Measurements from ENCODE around the gene CDK11B.
A peak's percentile ranks its signal among the peaks of the same experiment; 100 is the strongest.

The CDK11B gene

DNA sequence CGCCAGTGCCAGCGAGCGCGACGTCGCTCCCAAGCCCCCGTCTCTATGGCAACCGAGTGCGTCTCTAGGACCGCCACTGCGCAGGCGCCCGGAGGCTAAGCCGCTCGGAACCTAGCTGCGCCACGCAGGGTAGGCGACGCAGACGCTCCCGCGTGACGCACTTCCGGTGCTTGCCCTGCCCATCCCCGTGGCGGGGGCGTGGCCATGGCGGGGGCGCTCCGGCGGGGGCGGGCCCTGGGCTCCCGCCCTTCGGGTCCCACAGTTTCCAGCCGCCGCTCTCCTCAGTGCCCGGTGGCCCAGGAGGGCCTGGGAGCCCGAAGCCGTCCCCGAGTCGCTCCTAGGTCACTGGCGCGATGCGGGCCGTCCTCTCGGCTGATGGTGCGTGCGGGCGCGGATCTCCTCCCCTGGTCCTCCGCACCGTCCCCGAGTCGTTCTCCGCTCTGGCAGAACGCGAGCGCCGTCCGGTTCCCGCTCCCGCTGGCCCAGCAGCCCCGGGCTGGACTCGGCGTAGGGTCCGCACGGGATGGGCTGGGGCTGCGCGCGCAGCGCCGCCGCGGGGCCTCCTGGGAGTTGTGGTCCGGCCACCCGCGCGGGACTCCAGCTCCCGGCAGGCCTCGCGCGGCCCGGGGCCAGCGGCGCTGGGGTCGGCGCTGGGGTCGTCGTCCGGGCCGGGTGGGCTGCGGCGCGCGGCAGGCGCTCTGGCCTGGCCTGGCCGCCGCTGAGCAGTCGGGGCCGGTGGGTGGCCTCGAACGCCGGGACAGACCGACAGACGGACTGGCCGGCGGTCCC lies 43.4 kb downstream of the CDK11B start, which contains the start of gene MIB2:
Gene MIB2, plus strand, starts transcription at position 245 of the 789 bp plus-strand sequence. CDS start 7,953 bp downstream, outside the sequence.
- peak; percentile 97 for DNase-seq (ENCODE audit: low spot score)

DNA sequence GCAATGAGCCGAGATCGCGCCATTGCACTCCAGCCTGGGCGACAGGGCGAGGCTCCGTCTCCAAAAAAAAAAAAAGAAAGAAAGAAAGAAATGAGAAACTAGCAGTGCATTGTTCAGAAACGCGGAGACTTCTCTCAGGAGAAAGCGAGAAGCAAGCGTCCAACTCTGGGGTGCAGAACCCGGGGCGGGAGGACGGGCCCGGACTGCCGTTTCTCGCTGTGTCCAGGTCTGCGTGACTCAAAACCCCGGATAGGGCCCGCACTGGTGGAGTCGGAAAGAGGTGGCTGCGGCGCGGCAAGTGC lies 43.9 kb downstream of the CDK11B start:
- DNase-seq (ENCODE audit: low spot score) = no peak

DNA sequence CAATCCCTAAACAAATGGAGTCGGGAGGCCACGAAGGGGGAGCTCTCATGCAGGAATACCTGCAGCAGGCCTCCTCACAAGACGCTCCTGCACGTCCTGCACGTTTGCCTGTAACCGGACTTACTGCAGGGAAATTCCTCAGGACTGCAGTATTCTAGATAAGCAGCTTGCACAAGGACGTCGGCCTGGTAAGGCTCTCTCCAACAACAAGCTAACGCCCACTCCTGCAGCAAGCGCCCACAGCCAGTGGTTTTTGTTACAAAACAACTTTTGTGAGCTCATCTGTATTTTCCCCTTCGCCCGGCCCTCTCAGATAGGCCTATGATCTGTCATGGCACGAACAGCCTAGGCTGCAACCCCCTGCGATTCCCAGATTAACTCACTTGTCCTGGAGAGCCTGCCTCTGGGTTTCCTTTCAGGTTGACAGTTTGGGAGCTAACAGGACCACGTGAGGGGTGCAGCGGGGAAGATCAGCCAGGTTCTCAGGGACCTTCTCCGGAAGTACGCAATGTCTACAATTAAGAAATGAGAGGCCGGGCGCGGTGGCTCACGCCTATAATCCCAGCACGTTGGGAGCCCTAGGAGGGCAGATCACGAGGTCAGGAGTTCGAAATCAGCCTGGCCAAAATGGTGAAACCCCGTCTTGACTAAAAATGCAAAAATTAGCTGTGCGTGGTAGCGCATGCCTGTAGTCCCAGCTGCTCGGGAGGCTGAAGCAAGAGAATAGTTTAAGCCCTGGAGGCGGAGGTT lies 44.4 kb downstream of the CDK11B start:
- peak; percentile 32 for DNase-seq (ENCODE audit: low spot score)

DNA sequence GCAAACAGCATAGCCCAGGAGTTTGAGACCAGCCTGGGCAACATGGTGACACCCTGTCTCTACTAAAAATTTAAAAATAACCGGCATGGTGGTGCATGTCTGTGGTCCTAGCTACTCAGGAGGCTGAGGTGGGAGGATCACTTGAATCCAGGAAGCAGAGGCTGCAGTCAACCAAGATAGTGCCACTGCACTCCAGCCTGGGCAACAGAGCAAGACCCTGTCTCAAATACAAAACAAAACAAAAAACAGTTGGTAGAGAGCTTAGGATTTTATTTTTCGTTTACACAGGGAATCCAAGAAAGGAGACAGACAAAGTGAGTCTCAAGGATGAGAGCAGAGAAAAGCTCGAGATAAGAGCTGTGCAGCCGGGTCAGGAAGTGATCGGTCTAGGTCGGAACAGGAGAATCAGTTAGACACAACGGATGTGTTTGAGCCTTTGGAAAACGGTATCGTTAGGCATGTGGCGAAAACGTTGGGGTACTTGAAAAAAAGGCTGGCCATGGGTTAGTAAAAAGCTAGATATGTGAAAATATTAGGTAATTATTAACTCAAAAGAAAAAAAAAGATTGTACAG lies 45.2 kb downstream of the CDK11B start:
- DNase-seq (ENCODE audit: low spot score) = no peak

DNA sequence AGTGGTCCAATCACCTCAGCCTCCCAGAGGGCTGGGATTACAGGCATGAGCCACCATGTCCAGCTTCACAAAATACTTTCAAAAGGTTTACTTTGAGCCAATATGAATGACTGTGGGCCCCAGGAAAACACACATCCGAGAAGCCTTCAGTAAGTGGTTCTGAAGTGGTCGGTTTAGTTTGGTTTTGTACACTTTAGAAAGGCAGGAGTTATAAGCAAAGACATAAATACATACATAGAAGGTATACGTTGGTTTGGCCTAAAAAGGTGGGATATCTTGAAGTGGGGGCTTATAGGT lies 46.8 kb downstream of the CDK11B start:
- no peak for DNase-seq (ENCODE audit: low spot score)

DNA sequence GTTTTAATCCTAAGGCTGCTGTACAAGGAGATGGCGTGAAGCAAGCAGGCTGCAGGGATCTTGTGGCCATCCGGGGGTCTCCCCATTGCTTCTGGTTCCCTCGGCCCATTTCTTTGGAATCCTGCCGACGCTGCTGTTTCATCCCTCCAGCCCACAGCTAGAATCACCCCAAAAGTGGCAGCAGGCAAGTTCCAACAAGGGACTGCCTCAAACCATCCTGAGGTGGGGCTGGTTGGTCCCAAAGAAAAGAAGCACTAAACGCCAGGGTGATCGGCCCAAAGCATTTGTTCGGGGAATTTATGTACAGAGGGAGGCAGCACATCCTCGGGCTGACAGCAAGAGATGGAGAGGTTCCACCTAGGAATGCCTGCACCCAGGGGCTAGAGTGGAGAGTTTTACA lies 48.0 kb downstream of the CDK11B start:
- no peak for DNase-seq (ENCODE audit: low spot score)

DNA sequence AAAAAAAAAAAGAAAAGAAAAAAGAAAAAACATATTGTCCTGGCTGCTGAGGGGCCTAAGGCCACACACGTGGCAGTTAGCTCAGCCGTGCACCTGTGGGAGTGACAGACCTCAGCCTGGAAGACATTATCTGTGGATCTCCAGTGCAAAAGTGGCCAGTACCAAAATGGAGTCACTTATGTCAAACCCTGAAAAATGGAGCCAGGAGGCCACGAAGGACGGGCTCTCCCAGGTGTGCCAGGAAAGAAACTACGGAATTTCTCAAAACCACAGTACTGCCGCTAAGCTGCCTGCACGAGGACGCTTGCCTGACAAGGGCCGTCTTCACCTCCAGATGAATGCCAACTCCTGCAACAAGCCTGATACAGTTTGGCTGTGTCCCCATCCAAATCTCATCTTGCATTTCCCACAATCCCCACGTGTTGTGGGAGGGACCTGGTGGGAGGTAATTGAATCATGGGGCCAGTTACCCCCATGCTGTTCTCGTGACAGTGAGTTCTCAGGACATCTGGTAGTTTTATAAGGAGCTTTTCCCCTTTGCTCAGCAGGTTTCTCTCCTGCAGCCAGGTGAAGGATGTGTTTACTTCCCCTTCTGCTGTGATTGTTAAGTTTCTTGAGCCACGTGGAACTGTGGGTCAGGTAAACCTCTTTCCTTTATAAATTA lies 48.9 kb downstream of the CDK11B start:
- DNase-seq (ENCODE audit: low spot score) = no peak

DNA sequence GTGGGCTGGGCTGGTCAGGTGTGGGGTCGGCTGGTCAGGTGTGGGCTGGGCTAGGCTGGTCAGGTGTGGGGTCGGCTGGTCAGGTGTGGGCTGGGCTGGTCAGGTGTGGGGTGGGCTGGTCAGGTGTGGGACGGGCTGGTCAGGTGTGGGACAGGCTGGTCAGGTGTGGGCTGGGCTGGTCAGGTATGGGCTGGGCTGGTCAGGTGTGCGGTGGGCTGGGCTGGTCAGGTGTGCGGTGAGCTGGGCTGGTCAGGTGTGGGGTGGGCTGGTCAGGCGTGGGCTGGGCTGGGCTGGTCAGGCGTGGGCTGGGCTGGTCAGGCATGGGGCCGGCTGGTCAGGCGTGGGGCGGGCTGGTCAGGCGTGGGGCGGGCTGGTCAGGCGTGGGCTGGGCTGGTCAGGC lies 52.6 kb downstream of the CDK11B start:
- no peak for DNase-seq (ENCODE audit: low spot score)

DNA sequence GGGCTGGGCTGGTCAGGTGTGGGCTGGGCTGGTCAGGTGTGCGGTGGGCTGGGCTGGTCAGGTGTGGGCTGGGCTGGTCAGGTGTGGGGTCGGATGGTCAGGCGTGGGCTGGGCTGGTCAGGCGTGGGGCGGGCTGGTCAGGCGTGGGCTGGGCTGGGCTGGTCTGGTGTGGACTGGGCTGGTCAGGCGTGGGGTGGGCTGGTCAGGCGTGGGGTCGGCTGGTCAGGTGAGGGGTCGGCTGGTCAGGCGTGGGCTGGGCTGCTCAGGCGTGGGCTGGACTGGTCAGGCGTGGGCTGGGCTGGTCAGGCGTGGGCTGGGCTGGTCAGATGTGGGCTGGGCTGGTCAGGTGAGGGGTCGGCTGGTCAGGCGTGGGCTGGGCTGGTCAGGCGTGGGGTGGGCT lies 53.1 kb downstream of the CDK11B start:
- no peak for DNase-seq (ENCODE audit: low spot score)

DNA sequence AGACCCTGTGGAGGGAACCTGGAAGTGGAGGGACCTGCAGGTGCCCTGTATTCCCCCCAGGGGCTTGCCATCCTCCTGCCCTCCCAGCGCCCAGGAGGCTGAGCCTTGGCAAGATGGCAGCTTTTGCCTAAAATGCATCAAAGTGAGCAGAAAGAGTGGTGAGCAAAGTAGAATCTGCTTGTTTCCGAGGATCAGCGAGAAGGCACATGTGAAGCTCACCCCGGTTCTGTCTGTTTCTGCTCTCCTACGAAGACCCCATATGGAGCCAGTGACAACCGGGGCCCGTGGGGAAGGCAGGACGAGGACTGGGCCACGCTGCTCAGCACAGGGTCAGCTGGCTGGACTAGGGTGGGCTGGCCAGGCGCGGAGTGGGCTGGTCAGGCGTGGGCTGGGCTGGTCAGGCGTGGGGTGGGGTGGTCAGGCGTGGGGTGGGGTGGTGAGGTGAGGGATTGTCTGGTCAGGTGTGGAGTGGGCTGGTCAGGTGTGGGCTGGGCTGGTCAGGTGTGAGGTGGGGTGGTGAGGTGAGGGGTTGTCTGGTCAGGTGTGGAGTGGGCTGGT lies 53.7 kb downstream of the CDK11B start:
- no peak for DNase-seq (ENCODE audit: low spot score)

DNA sequence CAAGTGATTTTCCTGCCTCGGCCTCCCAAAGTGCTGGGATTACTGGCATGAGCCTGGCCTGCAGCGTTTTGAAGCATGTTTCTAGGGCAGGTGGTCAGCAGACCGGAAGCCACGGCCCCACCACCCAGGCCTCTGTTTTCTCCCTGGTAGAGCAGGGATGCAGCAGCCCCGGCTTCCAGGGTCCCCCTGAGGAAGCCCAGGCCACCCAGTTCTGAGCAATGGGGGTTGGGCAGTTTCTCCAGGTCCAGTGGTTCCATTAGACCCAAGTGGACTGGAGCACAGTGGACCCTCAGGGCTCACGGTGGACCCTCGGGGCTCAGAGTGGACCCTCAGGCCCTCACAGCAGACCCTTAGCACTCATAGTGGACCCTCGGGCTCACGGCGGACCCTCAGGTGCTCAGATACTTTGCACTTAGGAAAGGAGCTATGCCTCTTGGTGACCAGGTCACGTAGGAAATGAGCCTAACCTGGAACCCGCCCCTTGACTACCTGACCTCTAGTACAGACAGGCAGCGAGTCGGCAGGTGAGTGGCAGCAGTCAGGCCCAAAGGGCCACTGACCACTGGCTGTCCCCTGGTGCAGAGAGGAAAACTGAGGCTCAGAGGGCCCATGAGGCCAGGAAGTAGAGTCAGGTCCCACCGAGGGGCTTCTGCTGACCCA lies 54.3 kb downstream of the CDK11B start:
- DNase-seq (ENCODE audit: low spot score) = no peak

DNA sequence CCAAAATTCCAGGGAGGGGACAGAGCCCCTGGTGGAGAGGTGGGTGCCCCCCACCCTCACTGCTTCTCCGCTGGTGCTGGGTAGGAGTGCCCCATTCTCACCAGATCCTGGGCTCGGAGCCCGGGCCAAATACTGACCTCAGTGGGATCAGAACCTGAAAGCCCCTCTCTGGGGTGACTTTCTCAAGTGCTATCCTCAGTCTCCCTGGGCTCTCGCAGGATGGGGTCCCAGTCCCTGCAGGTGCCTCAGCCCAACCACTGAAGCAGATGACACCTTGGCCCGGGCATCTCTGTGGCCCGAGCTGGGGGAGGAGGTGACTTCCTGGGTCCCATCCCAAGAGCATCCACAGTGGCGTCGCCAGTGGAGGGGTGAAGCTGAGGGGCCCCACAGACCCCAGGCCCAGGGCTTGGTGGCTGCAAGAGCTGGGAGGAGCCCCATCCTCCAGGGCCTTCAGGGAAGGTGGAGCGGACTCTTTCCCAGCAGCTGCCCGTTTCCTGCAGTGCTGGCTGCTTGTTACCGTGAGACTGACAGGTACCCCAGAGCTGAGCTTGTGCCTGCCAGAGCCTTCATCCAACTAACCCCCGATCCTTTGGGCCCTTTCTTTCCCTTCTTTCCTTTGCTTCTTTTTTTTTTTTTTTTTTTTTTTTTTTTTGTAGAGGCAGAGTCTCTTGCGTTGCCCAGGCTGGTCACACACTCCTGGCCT lies 55.0 kb downstream of the CDK11B start:
- DNase-seq (ENCODE audit: low spot score) = no peak

DNA sequence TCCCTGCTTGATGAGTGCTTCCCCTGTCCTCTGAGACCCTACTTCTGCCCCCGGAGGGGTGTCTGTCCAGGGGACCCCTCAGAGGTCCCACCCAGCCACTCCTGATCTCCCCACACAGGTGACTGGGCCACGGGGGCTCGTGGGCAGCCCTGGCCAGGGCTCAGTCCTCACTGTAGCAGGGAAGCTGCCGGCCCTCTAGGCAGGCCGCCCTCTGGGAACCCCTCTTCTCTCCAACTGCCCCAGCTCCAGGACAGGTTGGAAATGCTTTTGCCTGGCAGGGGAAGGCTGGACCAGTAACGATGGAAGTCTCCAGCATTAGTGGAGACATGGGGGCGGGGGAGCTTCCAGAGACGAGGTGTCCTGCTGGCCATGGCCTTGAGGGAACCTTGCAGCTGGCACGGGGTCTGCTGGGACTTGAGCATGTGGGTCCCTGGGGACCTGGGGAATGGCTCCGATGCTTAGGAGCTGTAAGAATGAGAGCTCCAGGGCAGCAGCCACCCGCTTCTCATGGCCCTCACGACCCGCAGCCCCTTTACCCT lies 55.8 kb downstream of the CDK11B start:
- no peak for DNase-seq (ENCODE audit: low spot score)

DNA sequence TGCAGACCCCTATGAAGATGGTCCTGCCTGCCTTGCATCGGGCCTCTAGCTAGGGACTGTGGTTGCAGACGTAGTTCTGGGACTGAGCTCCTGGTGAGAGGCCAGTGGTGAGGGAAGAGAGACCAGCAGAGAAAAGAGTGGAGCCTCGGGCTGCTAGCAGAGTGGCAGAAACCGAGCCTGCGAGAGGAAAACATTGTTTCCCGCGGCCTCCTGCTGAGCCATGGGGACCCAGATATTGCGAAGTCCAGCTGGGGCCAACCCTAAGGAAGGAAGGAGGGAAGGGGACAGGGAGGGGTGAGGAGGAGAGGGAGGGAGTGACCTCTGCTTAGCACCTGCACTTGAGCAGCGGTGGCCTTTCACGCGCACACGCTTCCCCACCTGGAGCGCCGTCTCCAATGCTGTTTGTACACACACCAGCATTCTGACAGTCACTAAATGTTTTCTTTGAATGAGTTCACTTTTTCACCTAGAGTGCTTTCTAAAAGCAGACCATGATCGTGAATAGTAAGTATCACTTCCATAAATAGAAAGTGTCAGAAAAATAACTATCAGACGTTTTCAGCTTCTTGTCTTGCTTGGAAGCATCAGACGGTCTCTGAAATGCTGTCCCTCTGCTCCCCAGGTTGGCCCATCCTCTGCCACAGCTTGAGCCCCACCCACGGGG lies 56.4 kb downstream of the CDK11B start:
- DNase-seq (ENCODE audit: low spot score) = no peak

DNA sequence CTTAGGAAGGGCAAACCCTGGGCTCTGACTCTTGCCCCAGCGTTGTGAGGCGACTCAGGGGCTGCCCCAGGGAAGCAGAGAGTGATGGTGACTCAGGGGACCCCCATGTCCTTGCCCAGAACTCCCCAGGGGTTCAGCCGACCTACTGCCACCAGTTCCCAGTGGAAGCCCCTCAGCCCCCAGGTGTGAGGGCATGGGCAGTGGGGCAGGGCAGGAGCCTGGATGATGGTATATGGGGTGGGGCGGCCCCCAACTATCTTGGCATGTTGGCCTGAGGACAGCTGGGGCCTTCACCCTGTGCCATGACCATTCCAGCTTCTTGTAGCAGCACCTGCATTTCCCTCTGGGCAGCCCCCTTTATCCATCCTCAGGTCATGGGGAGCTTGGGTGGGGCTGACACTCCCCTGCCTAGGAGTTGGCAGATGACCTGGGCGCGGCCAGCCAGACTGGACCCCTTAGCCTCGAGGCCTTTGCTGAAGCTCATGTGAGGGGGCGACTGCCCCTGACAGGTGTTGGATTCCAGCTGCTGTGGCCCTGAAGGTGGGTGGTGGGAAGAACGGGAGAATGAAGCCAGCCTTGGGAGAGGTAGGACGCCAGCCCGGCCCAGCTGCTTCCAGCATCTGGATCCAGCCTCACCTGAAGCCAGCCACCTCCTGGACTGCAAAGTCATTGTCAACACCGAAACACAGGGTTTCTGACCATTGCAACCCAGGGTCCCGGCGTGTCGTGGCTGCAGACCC lies 57.1 kb downstream of the CDK11B start:
- no peak for DNase-seq (ENCODE audit: low spot score)

DNA sequence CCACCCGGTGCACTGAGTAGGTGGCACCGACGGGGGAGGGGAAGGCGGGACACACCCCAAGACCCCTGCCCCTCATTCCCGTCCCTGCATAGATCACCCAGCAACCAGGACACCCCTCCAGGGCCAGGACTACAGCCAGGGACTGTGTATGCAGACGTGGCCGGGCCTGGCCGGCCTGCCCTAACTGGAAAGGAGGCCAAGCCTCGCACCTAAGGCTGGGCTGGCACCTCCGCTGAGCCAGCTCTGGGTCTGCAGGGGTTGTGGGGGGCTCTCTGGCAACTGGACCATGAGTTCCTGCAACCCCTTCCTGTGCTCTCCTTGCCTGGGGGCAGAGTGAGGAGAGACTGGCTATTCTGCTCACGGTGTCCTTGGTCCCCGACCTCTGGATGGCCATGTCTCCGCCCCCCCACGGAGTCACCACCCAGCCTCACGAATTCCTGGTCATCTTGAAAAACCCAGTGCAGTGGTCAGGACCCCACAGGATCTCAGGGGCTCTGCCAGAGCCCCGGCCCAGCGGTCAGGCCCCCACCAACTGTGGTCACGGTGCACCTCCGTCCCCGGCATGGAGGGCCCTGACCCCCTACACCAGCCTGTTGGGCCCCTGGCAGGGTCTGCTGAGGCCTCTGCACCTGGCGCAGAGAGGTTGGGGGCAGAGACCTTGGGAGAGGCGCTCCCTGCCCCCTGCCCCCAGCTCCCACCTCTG lies 57.8 kb downstream of the CDK11B start:
- DNase-seq (ENCODE audit: low spot score) = no peak

DNA sequence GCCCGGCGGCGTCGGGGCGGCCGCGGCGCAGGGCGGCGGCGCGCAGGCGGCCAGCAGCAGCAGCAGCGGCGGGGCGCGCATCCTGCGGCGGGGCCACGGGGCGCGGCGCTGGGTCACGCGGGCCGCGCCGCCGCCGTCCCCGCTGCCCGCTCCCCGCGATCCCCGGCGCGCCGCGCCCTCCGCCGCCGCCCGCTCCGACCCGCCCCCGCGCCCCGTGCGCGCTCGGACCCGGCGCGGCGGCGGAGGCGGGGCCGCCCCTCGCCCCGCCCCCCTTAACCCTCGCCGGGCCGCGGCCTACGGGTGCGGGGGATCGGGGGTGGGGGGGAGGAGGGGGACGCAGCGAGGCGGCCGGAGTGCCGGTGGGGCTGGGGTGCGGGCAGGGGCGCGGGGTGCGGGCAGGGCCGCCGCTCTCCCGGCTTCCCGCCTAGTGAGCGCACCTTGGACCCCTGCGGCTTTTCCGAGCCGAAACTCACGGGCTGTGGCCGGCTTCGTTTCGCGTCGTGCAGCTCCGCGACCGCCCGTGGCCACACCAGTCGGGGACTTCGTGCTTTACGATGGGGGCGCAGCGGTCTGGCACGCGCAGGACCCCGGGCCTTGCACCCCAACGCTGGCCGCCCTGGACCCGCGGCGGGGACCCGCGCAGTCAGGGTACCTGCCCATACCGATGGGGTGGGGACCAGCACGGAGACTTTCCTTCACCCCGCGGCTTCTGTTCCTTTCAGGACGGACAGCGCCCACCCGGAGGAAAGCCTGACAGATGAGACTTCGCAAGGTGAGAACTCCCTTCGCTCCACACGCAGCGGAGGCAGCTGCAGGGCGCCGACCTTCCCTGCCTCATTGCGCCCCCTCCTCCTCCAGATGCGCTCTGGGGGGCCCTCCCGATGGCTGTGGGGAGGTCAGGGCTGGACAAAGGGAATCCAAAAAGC lies 58.6 kb downstream of the CDK11B start, which contains the start of gene FNDC10:
Gene FNDC10, minus strand, starts transcription at position 201 of the 926 bp plus-strand sequence. Its CDS starts 120 bp downstream, at position 81.
- DNase-seq (ENCODE audit: low spot score) = no peak

All from putamen (tissue), 1 donor.